Measurements from ENCODE around the gene TRAF5.

TRAF5 gene

DNA sequence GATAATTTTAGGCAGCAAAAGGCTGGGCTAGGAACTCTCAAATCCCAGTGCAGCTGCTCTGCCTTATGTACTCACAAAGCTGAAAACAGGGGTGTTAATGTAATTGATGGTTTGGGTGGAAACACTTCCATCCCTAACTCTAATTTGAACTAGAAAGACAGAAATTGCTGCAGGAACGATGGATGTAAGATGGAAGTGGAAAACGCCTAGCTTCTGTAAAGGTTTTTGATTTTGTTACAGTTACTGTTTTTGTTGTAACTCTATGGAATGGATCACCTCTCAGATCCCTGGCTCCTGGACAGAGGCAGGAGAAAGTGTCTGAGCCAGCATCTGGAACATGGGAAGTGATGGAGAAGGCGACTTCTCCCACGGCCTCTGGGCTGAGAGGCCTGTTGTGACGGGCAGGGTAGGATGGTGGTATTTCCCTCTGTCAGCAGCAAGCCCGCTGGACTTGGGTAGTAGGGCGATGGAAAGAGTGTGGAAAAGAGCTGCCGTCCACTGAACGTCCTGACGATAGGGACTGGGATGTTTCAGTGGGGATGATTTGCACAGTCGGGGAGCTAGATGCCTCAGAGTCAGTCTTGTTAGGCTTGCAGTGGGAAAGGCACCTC, 1.6 kb downstream of the TRAF5 start:
- DNase-seq, result no peak

DNA sequence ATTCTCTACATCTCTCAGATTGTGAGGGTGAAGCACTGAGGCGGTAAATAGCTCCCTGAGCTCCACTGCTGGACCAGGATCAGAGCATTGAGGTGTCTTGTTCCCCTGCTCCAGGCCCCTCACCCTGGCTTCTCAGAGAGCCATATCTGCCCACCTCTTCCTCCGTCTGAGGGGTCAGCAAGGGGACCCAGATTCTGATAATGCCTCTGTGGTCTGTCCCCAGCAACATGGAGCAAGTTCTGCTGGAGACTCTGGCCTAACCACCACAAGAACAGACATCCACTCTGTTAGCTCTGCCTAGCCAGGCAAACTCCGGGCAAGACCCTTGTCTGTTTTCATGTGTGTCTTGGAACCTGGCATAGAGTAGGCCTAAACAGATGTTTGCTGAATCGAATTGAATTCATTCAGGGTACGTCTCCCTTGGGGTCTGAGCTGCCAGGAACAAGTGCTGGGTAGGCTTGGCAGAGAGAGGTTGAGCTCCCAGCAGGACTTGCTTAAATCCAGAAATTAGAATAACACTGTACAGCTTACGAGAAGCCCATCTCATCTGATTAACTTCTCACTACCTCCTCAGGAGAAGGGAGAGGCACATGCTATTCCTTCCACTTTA, 2.3 kb downstream of the TRAF5 start:
- no peak for DNase-seq

DNA sequence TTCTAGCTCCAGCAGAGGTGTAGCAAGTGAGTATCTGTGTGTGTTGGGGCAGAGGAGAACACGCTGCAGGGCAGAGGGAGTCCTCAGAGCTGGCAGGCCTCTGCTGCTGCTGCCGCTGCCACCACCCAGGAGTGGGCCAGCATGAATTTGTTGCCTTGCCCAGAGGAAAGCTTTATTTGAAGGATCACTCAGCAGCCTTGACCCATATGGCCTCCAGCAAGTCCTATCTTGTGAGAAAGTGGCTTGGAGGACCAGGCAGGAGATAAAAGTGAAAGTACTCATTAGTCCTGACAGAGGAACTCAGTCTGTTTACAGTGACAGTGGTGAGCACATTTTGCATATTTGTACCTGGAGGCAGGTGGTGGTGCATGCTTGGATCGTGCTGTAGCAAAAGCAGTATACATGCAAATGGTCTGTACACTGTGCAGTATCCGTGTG, 3.1 kb downstream of the TRAF5 start:
- DNase-seq, result peak; percentile 37

GRCh38 chr1:211330282-211330936, 3.8 kb downstream of the TRAF5 start:
- no peak for DNase-seq

DNA sequence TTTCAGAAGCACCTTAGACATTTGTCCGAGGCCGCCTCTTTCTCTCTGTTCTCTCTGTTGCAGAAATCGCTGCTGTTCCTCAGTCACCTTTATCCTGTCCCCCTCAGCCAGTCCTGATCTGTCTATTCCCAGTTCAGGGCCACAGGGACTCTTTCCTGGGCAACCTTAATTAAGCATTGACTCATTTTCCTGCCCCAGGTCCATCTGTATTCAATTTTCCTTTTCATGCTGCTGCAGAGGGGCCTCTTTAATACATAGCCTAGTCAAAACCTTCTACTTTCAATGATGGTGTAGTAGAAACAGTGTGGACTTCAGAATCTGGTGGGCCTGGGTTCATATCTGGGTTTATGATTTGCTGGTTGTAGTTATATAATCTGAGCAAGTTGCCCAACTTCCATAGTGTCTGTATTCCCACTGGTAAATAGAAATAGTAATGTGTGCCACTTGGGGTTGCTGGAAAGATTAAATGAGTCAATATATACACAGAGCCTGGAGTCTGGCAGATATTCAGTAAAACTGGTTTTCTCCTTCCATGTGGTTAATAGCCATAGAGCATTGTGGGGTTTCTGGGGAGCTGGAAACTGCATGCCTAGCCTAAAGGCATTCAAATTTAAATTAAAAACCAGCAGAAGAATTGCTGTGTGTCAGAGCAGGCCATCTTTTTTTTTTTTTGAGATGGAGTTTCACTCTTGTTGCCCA, 4.5 kb downstream of the TRAF5 start:
- DNase-seq, result no peak

GRCh38 chr1:211332036-211332616, 5.5 kb downstream of the TRAF5 start:
- DNase-seq, result no peak

GRCh38 chr1:211332830-211333229, 6.2 kb downstream of the TRAF5 start:
- no peak for DNase-seq

- DNase-seq, result no peak
These were observed 7.3 kb downstream of the TRAF5 start for GRCh38 chr1:211333906-211334305.

DNA sequence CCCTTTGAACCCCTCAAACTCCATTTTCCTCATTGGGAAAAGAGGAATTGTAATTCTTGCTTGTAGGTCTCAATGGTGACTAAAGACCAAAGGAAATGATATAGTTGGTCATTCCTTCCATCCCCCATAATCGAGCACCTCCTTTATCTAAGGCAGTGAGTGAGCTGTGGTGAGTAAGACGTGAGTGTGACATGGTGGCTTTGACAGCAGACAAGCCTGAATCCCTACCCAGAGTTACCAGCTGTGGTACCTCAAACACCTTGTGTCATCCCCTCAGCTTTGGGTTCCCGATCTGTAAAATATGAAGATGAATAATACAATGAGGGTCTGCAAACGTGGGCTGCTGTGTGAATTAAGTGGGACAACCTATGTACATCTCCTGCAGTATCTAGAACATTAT, 8.4 kb downstream of the TRAF5 start:
- no peak for DNase-seq

GRCh38 chr1:211335522-211336157, 9.0 kb downstream of the TRAF5 start:
- DNase-seq, result peak; percentile 41

GRCh38 chr1:211336161-211336560, 9.5 kb downstream of the TRAF5 start:
- DNase-seq, result no peak

DNA sequence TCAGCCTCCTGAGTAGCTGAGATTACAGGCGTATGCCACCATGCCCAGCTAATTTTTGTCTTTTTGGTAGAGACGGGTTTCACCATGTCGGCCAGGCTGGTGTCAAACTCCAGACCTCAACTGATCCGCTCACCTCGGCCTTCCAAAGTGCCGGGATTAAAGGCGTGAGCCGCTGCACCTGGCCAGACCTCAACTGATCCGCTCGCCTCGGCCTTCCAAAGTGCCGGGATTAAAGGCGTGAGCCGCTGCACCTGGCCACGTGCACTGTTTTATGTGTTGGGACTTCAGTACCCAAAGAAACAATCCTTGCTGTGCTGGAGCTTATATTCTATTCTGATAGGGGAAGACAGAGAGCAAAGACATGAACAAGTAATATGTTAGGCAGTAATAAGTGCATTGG, 10.1 kb downstream of the TRAF5 start:
- DNase-seq, result no peak

GRCh38 chr1:211337430-211338223, 11.0 kb downstream of the TRAF5 start:
- DNase-seq, result no peak

DNA sequence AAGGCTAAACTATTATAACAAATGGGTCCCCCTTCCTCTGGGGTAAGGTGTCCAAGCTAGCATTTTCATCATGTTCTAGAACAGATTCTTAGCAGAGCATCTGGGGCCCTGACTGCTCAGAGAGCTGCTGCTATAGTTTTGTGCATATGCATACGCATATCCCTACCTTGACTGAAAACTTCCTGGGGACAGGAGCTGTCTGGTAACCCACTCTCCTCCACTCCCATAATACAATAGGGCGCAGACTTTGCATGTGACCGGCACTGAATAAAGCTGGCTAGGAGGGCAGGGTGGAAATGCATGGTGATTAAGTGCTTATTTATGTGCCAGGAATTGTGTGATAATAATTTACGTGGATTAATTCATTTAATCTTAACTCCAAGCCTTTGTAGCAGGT, 11.6 kb downstream of the TRAF5 start:
- no peak for DNase-seq

DNA sequence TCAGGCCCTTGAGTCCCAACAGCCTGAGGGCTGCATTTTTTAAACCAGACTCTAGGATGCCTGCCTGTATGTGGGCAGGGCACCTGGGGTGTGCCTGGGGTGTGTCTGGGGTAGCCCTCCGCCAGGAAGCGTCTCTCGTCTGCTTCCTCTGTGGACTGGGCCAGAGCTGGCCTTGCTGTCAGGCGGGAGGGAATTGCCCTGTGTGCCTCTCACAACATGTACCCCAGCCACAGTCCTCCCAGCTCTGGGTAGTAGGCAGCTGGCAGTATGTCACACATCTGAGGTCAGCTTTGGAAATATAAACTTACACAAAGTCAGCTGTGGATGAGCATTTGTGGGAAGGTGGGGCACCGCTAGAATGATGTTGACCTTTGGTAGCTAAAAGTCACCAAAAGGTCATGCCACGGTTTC, 13.0 kb downstream of the TRAF5 start:
- DNase-seq, result peak; percentile 18

- no peak for DNase-seq
These were observed 14.2 kb downstream of the TRAF5 start for GRCh38 chr1:211340622-211341507.

GRCh38 chr1:211341999-211342398, 15.4 kb downstream of the TRAF5 start:
- DNase-seq, result no peak

- DNase-seq, result no peak
These were observed 17.0 kb downstream of the TRAF5 start for GRCh38 chr1:211343607-211344006.

GRCh38 chr1:211344152-211344618, 17.6 kb downstream of the TRAF5 start:
- no peak for DNase-seq

DNA sequence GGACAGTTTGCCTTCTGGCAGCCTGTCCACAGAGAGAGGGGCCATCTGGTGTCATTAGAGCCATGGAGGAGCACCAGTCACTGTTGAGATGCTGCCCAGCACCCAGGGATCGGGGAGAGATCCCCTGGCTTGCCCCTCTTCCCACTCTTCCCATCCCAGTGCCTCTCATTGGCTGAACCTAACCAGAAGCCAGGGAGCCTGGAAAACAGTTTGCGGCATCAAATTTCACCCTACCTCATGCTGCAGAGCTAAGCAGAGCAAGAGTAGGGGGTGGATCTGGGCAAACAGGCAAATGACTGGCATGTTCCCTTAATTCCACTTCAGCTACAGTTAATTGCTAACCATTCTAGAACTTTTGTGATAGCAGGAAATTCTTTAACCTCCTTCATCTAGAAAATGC, 19.1 kb downstream of the TRAF5 start:
- DNase-seq, result no peak

Measured in CD4-positive, alpha-beta T cell treated with Interleukin-17A for 1 hour (primary cell).